ENCODE measurements around the gene RFXANK.
"Not testable (repeated sequence)": the region's sequence is repeated elsewhere in the genome, so short reads cannot be mapped to it uniquely, and the experiment has no call there.

RFXANK gene, protein sequence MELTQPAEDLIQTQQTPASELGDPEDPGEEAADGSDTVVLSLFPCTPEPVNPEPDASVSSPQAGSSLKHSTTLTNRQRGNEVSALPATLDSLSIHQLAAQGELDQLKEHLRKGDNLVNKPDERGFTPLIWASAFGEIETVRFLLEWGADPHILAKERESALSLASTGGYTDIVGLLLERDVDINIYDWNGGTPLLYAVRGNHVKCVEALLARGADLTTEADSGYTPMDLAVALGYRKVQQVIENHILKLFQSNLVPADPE

GRCh38 chr19:19192078-19192882 lies at the start of gene RFXANK, which contains the start of gene BORCS8:
RFXANK (plus strand) TSS chr19:19192258; CDS start chr19:19193947, 1,689 bp downstream.
BORCS8 (minus strand) TSS chr19:19192152; CDS start chr19:19192117, 35 bp downstream.
- DNase-seq (ENCODE audit: low read depth in 2 of 2), result peak; percentile 98

DNA sequence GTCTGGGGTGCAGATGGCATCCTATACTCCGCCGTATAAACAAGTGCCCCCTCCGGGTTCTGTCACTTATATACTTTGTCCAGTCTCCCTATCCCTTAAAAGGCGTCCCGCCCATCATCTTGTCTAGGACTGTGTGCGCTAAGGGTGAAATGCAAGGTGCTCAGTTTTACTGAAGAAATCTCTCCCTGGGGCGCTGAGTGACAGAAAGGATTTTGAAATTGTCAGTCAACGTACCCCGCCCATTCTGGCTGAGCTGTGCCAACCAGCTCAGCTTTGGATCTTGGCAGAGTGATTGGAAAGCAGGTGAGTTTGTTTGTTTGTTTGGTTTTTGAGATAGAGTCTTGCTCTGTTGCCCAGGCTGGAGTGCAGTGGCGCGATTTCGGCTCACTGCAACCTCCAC lies 49.7 kb upstream of the RFXANK start:
- no peak for DNase-seq (ENCODE audit: low read depth in 2 of 2)

- no peak for DNase-seq (ENCODE audit: low read depth in 2 of 2)
Measured at GRCh38 chr19:19145281-19145680, 46.8 kb upstream of the RFXANK start.

- DNase-seq (ENCODE audit: low read depth in 2 of 2), result peak; percentile 85 to 86
Measured at GRCh38 chr19:19145684-19146608, 46.1 kb upstream of the RFXANK start.

GRCh38 chr19:19146865-19147264 lies 45.2 kb upstream of the RFXANK start:
- no peak for DNase-seq (ENCODE audit: low read depth in 2 of 2)

DNA sequence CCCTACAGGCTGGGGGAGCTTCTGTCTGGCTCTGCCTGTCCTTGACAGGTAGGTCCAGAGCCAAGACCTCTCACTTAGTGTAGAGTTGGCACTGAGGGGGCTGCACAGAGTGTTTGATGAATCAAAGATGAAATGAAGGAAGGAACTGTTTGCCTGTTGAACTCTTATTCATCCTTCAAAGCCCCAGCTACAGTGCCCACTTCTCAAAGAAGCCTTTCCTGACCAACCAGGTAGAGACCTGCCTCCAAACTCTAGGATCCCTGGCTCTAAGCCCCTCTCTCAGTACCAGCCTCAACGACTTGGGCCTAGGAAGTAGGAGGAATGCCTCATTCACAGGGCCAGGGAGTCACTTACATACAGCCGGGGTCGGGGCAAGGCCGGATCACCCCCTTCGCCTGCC lies 44.7 kb upstream of the RFXANK start:
- DNase-seq (ENCODE audit: low read depth in 2 of 2), result no peak

GRCh38 chr19:19148504-19148903 lies 43.6 kb upstream of the RFXANK start:
- not testable (repeated sequence) for DNase-seq (ENCODE audit: low read depth in 2 of 2)

DNA sequence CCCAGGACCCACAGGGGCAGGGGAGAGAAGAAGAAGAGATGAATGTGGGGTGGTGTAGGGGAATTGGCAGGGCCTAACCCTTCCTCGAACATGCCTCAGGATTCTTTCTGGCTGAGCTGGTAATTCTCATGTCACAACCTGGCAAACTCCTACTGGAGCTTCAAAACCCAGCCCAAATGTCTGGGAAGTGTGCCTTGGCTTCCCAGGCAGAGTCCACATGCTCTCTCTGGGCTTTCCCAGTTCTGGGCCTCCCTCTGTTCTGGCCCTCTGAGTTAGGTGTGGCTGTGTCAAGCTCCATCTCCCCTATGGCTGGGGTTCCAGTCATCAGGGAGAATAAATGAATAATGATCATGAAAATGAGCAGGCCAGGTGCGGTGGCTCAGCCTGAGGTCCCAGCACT lies 42.6 kb upstream of the RFXANK start:
- no peak for DNase-seq (ENCODE audit: low read depth in 2 of 2)

DNA sequence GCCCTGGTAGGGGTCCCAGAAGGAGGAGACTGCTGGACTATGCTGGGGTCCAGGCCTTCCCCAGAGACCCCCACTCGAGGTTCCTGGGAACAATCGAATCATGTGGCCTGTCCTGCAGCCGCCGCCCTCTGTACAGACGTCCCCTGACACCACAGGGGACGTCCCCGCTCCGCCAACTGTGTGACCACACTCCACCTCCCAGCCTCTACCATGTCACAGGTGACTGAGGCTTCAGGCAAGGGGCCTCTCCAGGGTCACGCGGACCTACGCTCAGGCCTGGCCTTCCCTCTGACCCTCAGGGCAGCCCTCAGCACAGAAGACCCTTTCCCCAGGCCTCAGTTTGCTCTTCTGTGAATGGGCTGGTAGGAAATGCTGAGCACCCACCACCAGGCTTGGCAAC lies 40.6 kb upstream of the RFXANK start:
- no peak for DNase-seq (ENCODE audit: low read depth in 2 of 2)

GRCh38 chr19:19152668-19153384 lies 39.2 kb upstream of the RFXANK start:
- DNase-seq (ENCODE audit: low read depth in 2 of 2), result no peak

- DNase-seq (ENCODE audit: low read depth in 2 of 2), result no peak
Measured at GRCh38 chr19:19154768-19155494, 37.1 kb upstream of the RFXANK start.

DNA sequence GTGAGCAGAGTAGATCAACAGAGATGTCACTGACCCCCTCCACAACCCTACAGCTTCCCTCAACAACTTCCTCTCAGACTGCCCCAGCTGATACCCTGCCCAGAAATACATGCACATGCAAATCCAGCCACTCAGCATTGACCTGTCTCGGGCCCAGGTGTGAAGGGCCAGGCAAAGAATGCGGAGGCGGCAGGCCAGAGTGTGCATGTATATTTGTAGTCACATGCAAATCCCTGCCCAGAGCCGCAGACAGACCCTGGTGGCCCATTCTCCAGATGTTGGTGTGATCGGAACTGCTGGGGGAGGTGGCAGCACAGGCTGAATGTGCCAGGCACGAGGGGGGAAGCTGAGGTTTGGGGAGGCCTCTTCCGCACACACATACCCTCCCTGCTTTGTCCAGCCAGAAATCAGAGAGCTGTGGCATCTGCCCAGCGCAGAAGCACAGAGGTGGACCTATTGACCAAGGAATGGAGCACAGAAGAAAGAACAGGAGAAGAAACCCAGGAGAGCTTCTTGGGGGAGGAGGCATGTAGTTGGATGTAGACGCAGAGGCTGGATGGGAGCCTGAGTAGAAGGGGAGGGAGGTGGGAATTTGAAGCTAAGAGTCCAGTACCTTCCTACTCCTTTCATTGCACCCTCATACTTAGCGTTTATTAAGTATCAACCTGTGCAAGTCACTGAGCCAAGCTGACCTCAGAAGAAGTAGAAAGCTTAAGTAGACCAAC lies 36.4 kb upstream of the RFXANK start:
- DNase-seq (ENCODE audit: low read depth in 2 of 2), result no peak

- DNase-seq (ENCODE audit: low read depth in 2 of 2), result no peak
Measured at GRCh38 chr19:19157808-19158207, 34.2 kb upstream of the RFXANK start.

GRCh38 chr19:19159534-19159933 lies 32.5 kb upstream of the RFXANK start:
- no peak for DNase-seq (ENCODE audit: low read depth in 2 of 2)

GRCh38 chr19:19160461-19161035 lies 31.5 kb upstream of the RFXANK start:
- DNase-seq (ENCODE audit: low read depth in 2 of 2), result no peak

GRCh38 chr19:19162495-19162894 lies 29.6 kb upstream of the RFXANK start:
- DNase-seq (ENCODE audit: low read depth in 2 of 2), result no peak

DNA sequence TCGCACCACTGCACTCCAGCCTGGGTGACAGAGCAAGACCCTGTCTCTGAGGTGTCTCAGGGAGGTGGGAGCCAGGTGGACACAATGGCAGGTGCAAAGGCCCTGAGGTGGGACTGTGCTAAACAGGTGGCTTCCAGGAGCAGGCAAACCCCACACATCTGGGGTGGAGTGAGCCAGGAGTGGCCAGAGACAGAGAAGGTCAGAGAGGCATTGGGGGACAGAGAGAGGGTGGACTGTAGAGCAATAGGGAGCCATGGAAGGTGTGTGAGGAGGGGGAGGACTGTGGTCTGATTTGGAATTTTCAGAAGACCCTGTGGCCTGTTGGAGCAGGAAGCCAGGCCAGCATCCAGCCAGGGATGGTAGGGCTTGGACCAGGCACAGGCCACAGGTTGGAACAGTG lies 26.7 kb upstream of the RFXANK start:
- DNase-seq (ENCODE audit: low read depth in 2 of 2), result no peak

- DNase-seq (ENCODE audit: low read depth in 2 of 2), result no peak
Measured at GRCh38 chr19:19167612-19168011, 24.4 kb upstream of the RFXANK start.

DNA sequence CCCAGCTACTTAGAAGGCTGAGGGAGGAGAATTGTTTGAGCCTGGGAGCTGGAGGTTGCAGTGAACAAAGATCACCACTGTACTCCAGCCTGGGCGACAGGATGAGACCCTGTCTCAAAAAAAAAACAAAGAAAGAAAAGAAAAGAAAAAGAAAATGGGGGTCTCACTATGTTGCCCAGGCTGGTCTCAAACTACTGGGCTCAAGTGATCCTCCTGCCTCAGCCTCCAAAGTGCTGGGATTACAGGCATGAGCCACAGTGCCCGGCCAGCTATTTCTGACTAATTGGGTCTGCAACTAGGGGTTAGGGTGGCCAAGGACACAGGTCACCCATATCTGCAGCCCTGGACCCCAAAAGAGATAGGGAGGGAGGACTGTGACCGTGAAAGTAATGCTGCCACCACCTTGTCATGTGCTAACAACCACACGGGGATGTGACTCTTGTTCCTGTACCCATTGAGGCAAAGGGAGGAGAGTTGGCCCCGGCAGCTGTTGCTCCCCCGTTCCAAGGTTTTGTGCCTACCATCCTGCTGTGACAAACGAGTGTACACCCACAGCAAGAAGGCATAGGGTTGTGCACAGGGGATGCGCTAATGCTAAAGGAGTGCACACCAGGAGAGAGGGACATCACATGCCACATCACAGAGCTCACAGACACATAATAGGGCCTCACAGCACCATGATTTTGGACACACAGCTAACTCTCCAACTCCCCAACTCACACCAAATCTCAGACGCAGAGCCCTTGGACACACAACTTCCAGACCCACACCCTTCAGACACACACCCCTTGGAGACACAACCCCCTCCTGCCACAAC lies 22.6 kb upstream of the RFXANK start:
- no peak for DNase-seq (ENCODE audit: low read depth in 2 of 2)

All from activated CD4-positive, alpha-beta T cell treated with anti-CD3 and anti-CD28 coated beads for 24 hours (primary cell).